GM13976 (cell line): Measurements from ENCODE around the gene TNPO1.
"Not testable (repeated sequence)": the region's sequence is repeated elsewhere in the genome, so short reads cannot be mapped to it uniquely, and the experiment has no call there.

Source experiments
- DNase-seq: peaks from one replicate; pipeline ENCODE4 v3.0.0; 2012; ENCODE audit warnings: low spot score
- CTCF ChIP-seq: IDR thresholded peaks from 2 replicates; pipeline ENCODE4 v1.5.1; 2012; ENCODE audit warnings: borderline replicate concordance, mild to moderate bottlenecking; ENCODE audit not compliant: insufficient read depth; ENCODE audit errors: extremely low read depth, missing control alignments, control extremely low read depth
- in situ Hi-C: fragments of 300-500 bp; cut with MboI; formaldehyde crosslinking; loops from one replicate; pipeline ENCODE4 v1.12.0; 2022; ENCODE audit warnings: low sequenced_read_pairs, mixed read lengths, inconsistent platforms; ENCODE audit not compliant: unreplicated experiment

Gene TNPO1

GRCh38 chr5:72784129-72784528 is 32.3 kb upstream of the TNPO1 start:
- DNase-seq: no peak
- TF ChIP-seq CTCF: no peak
- in situ Hi-C loops: no loop called here

GRCh38 chr5:72785801-72786200 is 30.7 kb upstream of the TNPO1 start:
- in situ Hi-C loops: no loop called here
- TF ChIP-seq CTCF: no peak
- DNase-seq: no peak

GRCh38 chr5:72786676-72787075 is 29.8 kb upstream of the TNPO1 start:
- TF ChIP-seq CTCF: no peak
- DNase-seq: no peak
- in situ Hi-C loops: no loop called here

- no peak for TF ChIP-seq CTCF
- no peak for DNase-seq
- in situ Hi-C loops: no loop called here
These were observed 27.5 kb upstream of the TNPO1 start for GRCh38 chr5:72788866-72789505.

- in situ Hi-C loops: no loop called here
- no peak for DNase-seq
- no peak for TF ChIP-seq CTCF
These were observed 26.3 kb upstream of the TNPO1 start for GRCh38 chr5:72790186-72790585.

GRCh38 chr5:72792662-72793061 is 23.8 kb upstream of the TNPO1 start:
- in situ Hi-C loops, DNase-seq: not testable (repeated sequence)

GRCh38 chr5:72796001-72796400 is 20.5 kb upstream of the TNPO1 start:
- DNase-seq: no peak
- no peak for TF ChIP-seq CTCF
- in situ Hi-C loops: no loop called here
